Coronary artery (tissue), 2 donors: ENCODE measurements around the gene TMEM221.

Experiments used
- DNase-seq: peaks from one replicate; pipeline ENCODE4 v3.0.0-alpha.2; 2017; ENCODE audit warnings: low spot score
- H3K27ac ChIP-seq, 2 donors: fragments of 200-600 bp; sonication (generic); one replicate each; pipeline ENCODE4 v1.5.1; 2016 to 2019
- H3K4me3 ChIP-seq: fragments of 200-600 bp; sonication (generic); 2 replicates; pipeline ENCODE4 v1.5.1; 2016; ENCODE audit warnings: mild to moderate bottlenecking, moderate library complexity
- TF ChIP-seq, protein P1 (sequence below): fragments of 200-600 bp; sonication (generic); IDR thresholded peaks from one replicate; pipeline ENCODE4 v1.5.1; 2019; ENCODE audit warnings: antibody characterized with exemption

The TMEM221 gene

DNA sequence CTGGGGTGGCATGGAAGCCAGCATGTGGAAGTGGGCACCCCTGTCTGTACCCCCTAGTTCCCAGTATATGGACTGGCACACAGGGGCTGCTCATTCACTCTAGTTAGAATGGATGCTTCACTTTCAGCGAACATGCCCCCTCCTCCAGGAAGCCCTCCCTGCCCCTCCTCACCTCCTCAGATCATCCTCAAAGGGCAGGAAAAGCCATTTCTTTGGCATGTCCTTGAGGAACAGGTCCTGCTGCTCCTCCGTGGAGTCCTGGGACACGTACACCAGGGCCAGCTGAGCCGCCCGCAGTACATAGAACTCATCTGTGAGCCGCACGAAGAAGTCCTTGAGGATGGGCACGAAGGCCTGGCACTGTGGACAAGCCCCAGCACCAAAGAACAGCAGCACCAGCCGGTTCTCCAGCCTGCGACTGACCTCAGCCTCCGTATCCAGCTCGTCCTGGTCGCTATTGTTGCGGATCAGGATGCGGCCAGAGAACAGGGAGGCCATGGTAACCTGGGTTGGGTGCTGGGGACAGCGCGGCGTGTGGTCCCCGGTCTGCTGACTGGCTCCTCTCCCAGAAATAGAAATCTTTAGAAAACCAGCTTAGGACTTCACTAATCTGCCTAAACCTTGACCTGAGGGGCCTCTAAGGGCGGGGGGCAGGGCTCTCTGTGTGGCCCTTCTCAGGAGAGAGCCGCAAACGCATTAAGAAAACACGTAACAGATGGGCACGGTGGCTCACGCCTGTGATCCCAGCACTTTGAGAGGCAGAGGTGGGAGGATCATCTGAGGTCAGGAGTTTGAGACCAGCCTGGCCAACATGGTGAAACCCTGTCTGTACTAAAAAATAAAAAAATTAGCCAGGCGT, 12.1 kb upstream of the TMEM221 start, which contains the start of gene NXNL1:
TSS of gene NXNL1 (minus strand) at position 555 of the 859 bp plus-strand sequence. CDS start at position 498, 57 bp downstream.
- no peak for DNase-seq
- Histone ChIP-seq H3K4me3 (no peak within 1 kb of the TSS), H3K27ac (no peak within 1 kb of the TSS)
- TF ChIP-seq, protein P1, sequence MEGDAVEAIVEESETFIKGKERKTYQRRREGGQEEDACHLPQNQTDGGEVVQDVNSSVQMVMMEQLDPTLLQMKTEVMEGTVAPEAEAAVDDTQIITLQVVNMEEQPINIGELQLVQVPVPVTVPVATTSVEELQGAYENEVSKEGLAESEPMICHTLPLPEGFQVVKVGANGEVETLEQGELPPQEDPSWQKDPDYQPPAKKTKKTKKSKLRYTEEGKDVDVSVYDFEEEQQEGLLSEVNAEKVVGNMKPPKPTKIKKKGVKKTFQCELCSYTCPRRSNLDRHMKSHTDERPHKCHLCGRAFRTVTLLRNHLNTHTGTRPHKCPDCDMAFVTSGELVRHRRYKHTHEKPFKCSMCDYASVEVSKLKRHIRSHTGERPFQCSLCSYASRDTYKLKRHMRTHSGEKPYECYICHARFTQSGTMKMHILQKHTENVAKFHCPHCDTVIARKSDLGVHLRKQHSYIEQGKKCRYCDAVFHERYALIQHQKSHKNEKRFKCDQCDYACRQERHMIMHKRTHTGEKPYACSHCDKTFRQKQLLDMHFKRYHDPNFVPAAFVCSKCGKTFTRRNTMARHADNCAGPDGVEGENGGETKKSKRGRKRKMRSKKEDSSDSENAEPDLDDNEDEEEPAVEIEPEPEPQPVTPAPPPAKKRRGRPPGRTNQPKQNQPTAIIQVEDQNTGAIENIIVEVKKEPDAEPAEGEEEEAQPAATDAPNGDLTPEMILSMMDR, result no peak

DNA sequence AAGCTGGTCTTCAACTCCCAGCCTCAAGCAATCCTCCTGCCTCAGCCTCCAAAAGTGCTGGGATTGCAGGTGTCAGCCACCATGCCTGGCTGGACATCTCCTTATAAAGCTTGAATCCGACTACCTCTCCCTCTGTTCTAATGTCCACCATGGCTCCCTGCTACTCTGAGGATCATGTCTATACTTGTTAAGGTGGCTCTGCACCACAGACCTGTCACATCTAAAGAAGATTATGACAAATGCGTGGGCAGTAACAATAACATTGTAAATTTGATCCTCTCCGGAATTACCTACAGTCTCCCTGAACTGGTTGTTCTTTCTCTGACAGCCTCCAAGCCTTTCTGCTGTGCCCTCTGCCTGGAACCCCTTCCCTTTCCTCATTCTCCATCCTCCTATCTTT, 10.5 kb upstream of the TMEM221 start:
- DNase-seq, result no peak
- Histone ChIP-seq H3K4me3 (no peak overlapping the region), H3K27ac (no peak overlapping the region)
- TF ChIP-seq, protein P1, result no peak

- Histone ChIP-seq H3K27ac (no peak overlapping the region), H3K4me3 (no peak overlapping the region)
- no peak for DNase-seq
- TF ChIP-seq, protein P1, result no peak
Observed at GRCh38 chr19:17457616-17458015, 9.1 kb upstream of the TMEM221 start.

- DNase-seq, result no peak
- no peak overlapping the region for H3K4me3 ChIP-seq
- TF ChIP-seq, protein P1, result no peak
- no peak overlapping the region for H3K27ac ChIP-seq
Observed at GRCh38 chr19:17456127-17456526, 7.7 kb upstream of the TMEM221 start.

GRCh38 chr19:17455308-17456123, 7.0 kb upstream of the TMEM221 start:
- H3K4me3 ChIP-seq, result no peak overlapping the region

DNA sequence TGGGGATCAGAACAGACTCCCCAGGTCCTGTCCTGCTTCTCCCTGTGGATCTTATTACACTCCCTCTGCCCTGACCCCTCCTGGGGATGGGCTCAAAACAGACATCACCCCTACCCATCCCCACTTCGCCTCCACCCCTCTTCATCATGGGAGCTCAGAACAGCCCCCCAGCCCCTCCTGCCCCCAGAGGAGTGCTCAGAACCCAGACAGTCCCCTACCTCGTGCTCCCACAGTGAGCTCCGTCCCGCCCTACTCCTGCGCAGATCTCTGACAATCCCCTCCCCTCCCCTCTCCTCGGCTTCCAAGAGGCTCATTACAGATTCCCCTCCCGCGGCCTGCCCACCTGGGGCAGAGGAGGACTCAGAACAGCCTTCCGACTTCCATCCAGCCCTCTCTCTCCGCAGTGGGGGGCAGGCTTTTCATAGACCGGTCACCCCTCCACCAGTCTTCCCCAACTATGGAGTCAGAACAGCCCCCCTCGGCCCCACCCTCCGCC, 6.2 kb upstream of the TMEM221 start:
- Histone ChIP-seq H3K4me3 (no peak overlapping the region), H3K27ac (no peak overlapping the region)
- no peak for DNase-seq

More at GRCh38 chr19:17455308-17456123, 7.0 kb upstream of the TMEM221 start:
- no peak overlapping the region for H3K27ac ChIP-seq
- DNase-seq, result no peak
- TF ChIP-seq, protein P1, result no peak

More for the DNA sequence above, 6.2 kb upstream of the TMEM221 start:
- TF ChIP-seq, protein P1, result no peak
